ENCODE data around the gene SDR42E2. TPM values are rescaled to one million over a fixed set of nuclear protein-coding genes. Genes with fewer than 3 reads are reported as not detected.

Gene SDR42E2
- total RNA-seq, 2 donors from 2014 or later = not detected

DNA sequence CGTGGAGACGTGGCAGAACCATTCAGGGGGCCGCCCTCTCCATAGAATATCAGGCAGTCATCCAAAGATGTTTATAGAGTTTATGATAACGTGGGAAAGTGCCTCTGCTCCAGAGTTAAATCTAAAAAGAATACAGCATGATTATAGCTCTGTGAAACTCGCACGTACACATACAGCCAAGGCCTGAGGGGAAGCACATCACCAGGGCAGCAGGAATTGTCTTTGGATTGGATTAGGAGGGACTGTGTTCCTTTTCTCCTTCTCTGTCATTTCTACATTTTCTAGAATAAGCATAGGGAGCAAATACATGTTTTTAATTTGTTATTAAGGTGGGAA lies 70.7 kb downstream of the SDR42E2 start:
- no peak overlapping the region for H3K4me3 Mint-ChIP-seq
- no peak overlapping the region for H3K27ac Mint-ChIP-seq
- H3K9me3 Mint-ChIP-seq = no peaks in the 10 kb centered on the region
- H3K36me3 Mint-ChIP-seq (ENCODE audit: low read depth) = peaks cover 8% of the 10 kb centered on the region
- Histone ChIP-seq H3K4me1 (ENCODE audit: control insufficient read depth, insufficient read depth, low read length) (no peaks in the 10 kb centered on the region), H3K36me3 (ENCODE audit: control insufficient read depth, insufficient read depth, low read length) (no peaks in the 10 kb centered on the region), H3K9me3 (ENCODE audit: control insufficient read depth, low read length) (no peaks in the 10 kb centered on the region), H3K9ac (ENCODE audit: extremely low read depth, low read length, poor library complexity, severe bottlenecking) (no peak overlapping the region), H3K27me3 (ENCODE audit: control insufficient read depth, insufficient read depth, low read length, poor library complexity, severe bottlenecking) (no peaks in the 10 kb centered on the region), H3K4me3 (ENCODE audit: low read length) (no peak overlapping the region), H3K27ac (ENCODE audit: low read depth, low read length) (no peak overlapping the region)
- TF ChIP-seq, protein P1, sequence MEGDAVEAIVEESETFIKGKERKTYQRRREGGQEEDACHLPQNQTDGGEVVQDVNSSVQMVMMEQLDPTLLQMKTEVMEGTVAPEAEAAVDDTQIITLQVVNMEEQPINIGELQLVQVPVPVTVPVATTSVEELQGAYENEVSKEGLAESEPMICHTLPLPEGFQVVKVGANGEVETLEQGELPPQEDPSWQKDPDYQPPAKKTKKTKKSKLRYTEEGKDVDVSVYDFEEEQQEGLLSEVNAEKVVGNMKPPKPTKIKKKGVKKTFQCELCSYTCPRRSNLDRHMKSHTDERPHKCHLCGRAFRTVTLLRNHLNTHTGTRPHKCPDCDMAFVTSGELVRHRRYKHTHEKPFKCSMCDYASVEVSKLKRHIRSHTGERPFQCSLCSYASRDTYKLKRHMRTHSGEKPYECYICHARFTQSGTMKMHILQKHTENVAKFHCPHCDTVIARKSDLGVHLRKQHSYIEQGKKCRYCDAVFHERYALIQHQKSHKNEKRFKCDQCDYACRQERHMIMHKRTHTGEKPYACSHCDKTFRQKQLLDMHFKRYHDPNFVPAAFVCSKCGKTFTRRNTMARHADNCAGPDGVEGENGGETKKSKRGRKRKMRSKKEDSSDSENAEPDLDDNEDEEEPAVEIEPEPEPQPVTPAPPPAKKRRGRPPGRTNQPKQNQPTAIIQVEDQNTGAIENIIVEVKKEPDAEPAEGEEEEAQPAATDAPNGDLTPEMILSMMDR (conservative IDR thresholded peaks at IDR 0.05) = no peak
- H3K27me3 Mint-ChIP-seq (ENCODE audit: insufficient read depth) = no peaks in the 10 kb centered on the region
- H3K4me1 Mint-ChIP-seq = no peaks in the 10 kb centered on the region
- DNase-seq = no peak
- WGBS, 2 experiments (ENCODE audit: insufficient coverage in 1 of 2, insufficient read length in 1 of 2) = 97 to 100% methylated on average over 3 to 6 of the region's 6 CpGs

- no peak overlapping the region for H3K4me3 Mint-ChIP-seq
- Histone ChIP-seq H3K27ac (ENCODE audit: low read depth, low read length) (no peak overlapping the region), H3K4me3 (ENCODE audit: low read length) (no peak overlapping the region), H3K9ac (ENCODE audit: extremely low read depth, low read length, poor library complexity, severe bottlenecking) (no peak overlapping the region), H3K4me1 (ENCODE audit: control insufficient read depth, insufficient read depth, low read length) (no peaks in the 10 kb centered on the region), H3K36me3 (ENCODE audit: control insufficient read depth, insufficient read depth, low read length) (no peaks in the 10 kb centered on the region), H3K27me3 (ENCODE audit: control insufficient read depth, insufficient read depth, low read length, poor library complexity, severe bottlenecking) (no peaks in the 10 kb centered on the region), H3K9me3 (ENCODE audit: control insufficient read depth, low read length) (no peaks in the 10 kb centered on the region)
- TF ChIP-seq, protein P1 (conservative IDR thresholded peaks at IDR 0.05) = no peak
- no peaks in the 10 kb centered on the region for H3K9me3 Mint-ChIP-seq
- H3K27me3 Mint-ChIP-seq (ENCODE audit: insufficient read depth) = no peaks in the 10 kb centered on the region
- H3K36me3 Mint-ChIP-seq (ENCODE audit: low read depth) = peaks cover 3% of the 10 kb centered on the region
- H3K27ac Mint-ChIP-seq = no peak overlapping the region
- no peaks in the 10 kb centered on the region for H3K4me1 Mint-ChIP-seq
- no peak for DNase-seq
- 86 to 100% methylated on average over 1 to 9 of the region's 9 CpGs for WGBS, 2 experiments (ENCODE audit: insufficient coverage in 1 of 2, insufficient read length in 1 of 2)
Observed at GRCh38 chr16:22235839-22236745, 73.8 kb downstream of the SDR42E2 start.

GRCh38 chr16:22239131-22239805 lies 77.0 kb downstream of the SDR42E2 start:
- H3K4me3 Mint-ChIP-seq = no peak overlapping the region
- H3K27me3 Mint-ChIP-seq (ENCODE audit: insufficient read depth) = no peaks in the 10 kb centered on the region
- H3K9me3 Mint-ChIP-seq = no peaks in the 10 kb centered on the region
- TF ChIP-seq, protein P1 (conservative IDR thresholded peaks at IDR 0.05) = no peak
- H3K36me3 Mint-ChIP-seq (ENCODE audit: low read depth) = peaks cover 2% of the 10 kb centered on the region
- WGBS, 2 experiments (ENCODE audit: insufficient coverage in 1 of 2, insufficient read length in 1 of 2) = 93 to 97% methylated on average over 14 of the region's 14 CpGs
- H3K27ac Mint-ChIP-seq = no peak overlapping the region
- Histone ChIP-seq H3K27me3 (ENCODE audit: control insufficient read depth, insufficient read depth, low read length, poor library complexity, severe bottlenecking) (no peaks in the 10 kb centered on the region), H3K4me3 (ENCODE audit: low read length) (no peak overlapping the region), H3K9me3 (ENCODE audit: control insufficient read depth, low read length) (no peaks in the 10 kb centered on the region), H3K9ac (ENCODE audit: extremely low read depth, low read length, poor library complexity, severe bottlenecking) (no peak overlapping the region), H3K27ac (ENCODE audit: low read depth, low read length) (no peak overlapping the region), H3K4me1 (ENCODE audit: control insufficient read depth, insufficient read depth, low read length) (no peaks in the 10 kb centered on the region), H3K36me3 (ENCODE audit: control insufficient read depth, insufficient read depth, low read length) (no peaks in the 10 kb centered on the region)
- DNase-seq = no peak
- H3K4me1 Mint-ChIP-seq = no peaks in the 10 kb centered on the region
